HepG2 (cell line): ENCODE data around the gene AXIN2. TPM values are rescaled to one million over a fixed set of nuclear protein-coding genes. Genes with fewer than 3 reads are reported as not detected.

Experiments
- CCDC6 ChIP-seq: sonication (generic); formaldehyde crosslinking; IDR thresholded peaks from 2 replicates; pipeline ENCODE4 v1.8.1; 2022; ENCODE audit warnings: mild to moderate bottlenecking, missing genetic modification reagents, moderate library complexity
- KAT8 ChIP-seq: IDR thresholded peaks from 2 replicates; pipeline ENCODE4 v1.6.1; 2016; ENCODE audit warnings: missing genetic modification reagents, missing compliant biosample characterization
- MXI1 ChIP-seq: IDR thresholded peaks from 3 replicates; pipeline ENCODE4 v1.6.1; 2012; ENCODE audit warnings: low read depth, low read length, inconsistent platforms, borderline replicate concordance
- NFE2L2 ChIP-seq: fragments of 150-350 bp; IDR thresholded peaks from 2 replicates; pipeline ENCODE4 v1.6.1; 2014; ENCODE audit warnings: low read length
- PCBP1 ChIP-seq: fragments of 200-400 bp; formaldehyde crosslinking; IDR thresholded peaks from 2 replicates; pipeline ENCODE4 v1.6.1; 2017; ENCODE audit warnings: mild to moderate bottlenecking, low read depth, low read length, borderline replicate concordance
- RAD21 ChIP-seq: fragments of 450-650 bp; formaldehyde crosslinking; IDR thresholded peaks from 2 replicates; pipeline ENCODE4 v1.5.0; 2020; ENCODE audit warnings: mild to moderate bottlenecking
- RORA ChIP-seq: sonication (generic); formaldehyde crosslinking; IDR thresholded peaks from 2 replicates; pipeline ENCODE4 v1.5.0; 2020; ENCODE audit warnings: mild to moderate bottlenecking, missing genetic modification reagents, moderate library complexity
- THAP9 ChIP-seq: sonication (generic); formaldehyde crosslinking; IDR thresholded peaks from 2 replicates; pipeline ENCODE4; 2020; ENCODE audit warnings: missing genetic modification reagents, mild to moderate bottlenecking, borderline replicate concordance
- ZBTB21 ChIP-seq: sonication (generic); formaldehyde crosslinking; IDR thresholded peaks from 2 replicates; pipeline ENCODE4 v1.4.0; 2020; ENCODE audit warnings: missing genetic modification reagents
- ZNF274 ChIP-seq: sonication (generic); formaldehyde crosslinking; IDR thresholded peaks from 2 replicates; pipeline ENCODE4 v1.5.1; 2020; ENCODE audit warnings: mild to moderate bottlenecking, missing genetic modification reagents
- ZNF335 ChIP-seq: sonication (generic); formaldehyde crosslinking; IDR thresholded peaks from 2 replicates; pipeline ENCODE4 v1.4.0; 2020; ENCODE audit warnings: missing genetic modification reagents
- ZNF749 ChIP-seq: sonication (generic); formaldehyde crosslinking; IDR thresholded peaks from 2 replicates; pipeline ENCODE4 v1.8.0; 2022; ENCODE audit warnings: mild to moderate bottlenecking, missing genetic modification reagents, moderate library complexity, borderline replicate concordance
- polyA plus RNA-seq, 8 experiments: library from polyadenylated mRNA; depleted of rRNA in 3 of 8; stranded (reverse) in 7 of 8; unstranded in 1 of 8; fragments of >200 nt; fragmentation: Illumina TruSeq in 4 of 8; extraction: Trizol in 4 of 8; gene quantifications; 2 replicates each; pipeline versions ENCODE4 v1.2.1 to v1.2.3, GENCODE V29; 2011 to 2016; ENCODE audit warnings: low read depth in 4 of 8, missing spikeins in 1 of 8, mixed read lengths in 1 of 8; ENCODE audit not compliant: insufficient read depth in 1 of 8
- total RNA-seq, 5 experiments: library from RNA; depleted of rRNA; stranded (reverse); fragments of >200 nt; fragmentation: Illumina TruSeq; extraction: Trizol; gene quantifications; 2 replicates each; pipeline ENCODE4 v1.2.3, GENCODE V29; 2016; ENCODE audit warnings: low read depth in 1 of 5
- TF ChIP-seq, protein P1 (sequence below), 2 experiments: fragments of 450-650 bp in 1 of 2; sonication (generic) in 1 of 2; formaldehyde crosslinking in 1 of 2; IDR thresholded peaks; 2 replicates each; pipeline versions ENCODE4 v1.6.1 to v1.8.0; 2016 to 2022; ENCODE audit warnings: antibody characterized with exemption in 1 of 2, mild to moderate bottlenecking in 1 of 2, missing genetic modification reagents in 1 of 2
- TF ChIP-seq, protein P2 (sequence below): sonication (generic); formaldehyde crosslinking; IDR thresholded peaks from 2 replicates; pipeline ENCODE4 v1.4.0; 2020; ENCODE audit warnings: missing genetic modification reagents

AXIN2 gene
- total and polyA plus RNA-seq, 2 of the 13 experiments (the other 11 are each of a cell fraction or from before 2014, with no cell fraction given): 58.6 to 63.4 TPM

DNA sequence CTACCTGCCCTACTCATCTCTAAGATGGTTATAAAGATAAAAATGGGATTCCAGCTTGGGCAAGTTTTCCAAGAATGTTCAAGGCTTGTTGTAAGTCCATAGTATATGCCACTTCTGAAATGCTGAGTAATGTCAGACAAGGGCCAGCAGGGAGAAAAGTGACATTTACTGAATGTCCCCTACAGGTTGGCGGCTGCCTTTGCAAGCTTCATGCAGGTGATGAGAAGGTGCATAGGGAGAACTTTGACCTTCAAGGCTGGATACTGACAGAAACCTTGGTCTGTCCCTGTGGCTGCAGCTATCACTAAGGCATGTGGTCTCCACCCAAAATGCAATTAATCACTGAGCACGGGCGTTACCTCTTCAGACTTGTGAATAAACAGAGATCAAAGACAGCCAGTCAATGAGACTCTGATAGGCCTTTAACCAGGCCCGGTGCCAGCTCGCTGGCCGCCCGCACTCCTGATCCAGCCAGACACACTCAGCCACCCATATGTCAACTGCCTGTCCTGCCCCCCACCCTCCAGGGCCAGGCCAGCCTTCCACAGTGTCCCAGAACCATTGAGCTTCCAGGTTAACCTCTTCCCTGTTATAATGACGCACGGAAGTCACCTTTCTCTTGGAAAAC is 26.8 kb upstream of the AXIN2 start (continued):
- TF ChIP-seq, protein P1, sequence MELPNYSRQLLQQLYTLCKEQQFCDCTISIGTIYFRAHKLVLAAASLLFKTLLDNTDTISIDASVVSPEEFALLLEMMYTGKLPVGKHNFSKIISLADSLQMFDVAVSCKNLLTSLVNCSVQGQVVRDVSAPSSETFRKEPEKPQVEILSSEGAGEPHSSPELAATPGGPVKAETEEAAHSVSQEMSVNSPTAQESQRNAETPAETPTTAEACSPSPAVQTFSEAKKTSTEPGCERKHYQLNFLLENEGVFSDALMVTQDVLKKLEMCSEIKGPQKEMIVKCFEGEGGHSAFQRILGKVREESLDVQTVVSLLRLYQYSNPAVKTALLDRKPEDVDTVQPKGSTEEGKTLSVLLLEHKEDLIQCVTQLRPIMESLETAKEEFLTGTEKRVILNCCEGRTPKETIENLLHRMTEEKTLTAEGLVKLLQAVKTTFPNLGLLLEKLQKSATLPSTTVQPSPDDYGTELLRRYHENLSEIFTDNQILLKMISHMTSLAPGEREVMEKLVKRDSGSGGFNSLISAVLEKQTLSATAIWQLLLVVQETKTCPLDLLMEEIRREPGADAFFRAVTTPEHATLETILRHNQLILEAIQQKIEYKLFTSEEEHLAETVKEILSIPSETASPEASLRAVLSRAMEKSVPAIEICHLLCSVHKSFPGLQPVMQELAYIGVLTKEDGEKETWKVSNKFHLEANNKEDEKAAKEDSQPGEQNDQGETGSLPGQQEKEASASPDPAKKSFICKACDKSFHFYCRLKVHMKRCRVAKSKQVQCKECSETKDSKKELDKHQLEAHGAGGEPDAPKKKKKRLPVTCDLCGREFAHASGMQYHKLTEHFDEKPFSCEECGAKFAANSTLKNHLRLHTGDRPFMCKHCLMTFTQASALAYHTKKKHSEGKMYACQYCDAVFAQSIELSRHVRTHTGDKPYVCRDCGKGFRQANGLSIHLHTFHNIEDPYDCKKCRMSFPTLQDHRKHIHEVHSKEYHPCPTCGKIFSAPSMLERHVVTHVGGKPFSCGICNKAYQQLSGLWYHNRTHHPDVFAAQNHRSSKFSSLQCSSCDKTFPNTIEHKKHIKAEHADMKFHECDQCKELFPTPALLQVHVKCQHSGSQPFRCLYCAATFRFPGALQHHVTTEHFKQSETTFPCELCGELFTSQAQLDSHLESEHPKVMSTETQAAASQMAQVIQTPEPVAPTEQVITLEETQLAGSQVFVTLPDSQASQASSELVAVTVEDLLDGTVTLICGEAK (IDR thresholded peaks at IDR 0.05): no peak
- TF ChIP-seq, protein P1 (CRISPR knock-in tag; IDR thresholded peaks at IDR 0.05): 0 out of 2 replicates have a peak, but pooled peaks have one; percentile 17
- TF ChIP-seq ZBTB21 (CRISPR knock-in tag) (no peak), RAD21 (CRISPR knock-in tag) (peak; percentile 67; the same call in 1 of the 2 replicates), ZNF749 (CRISPR knock-in tag) (no peak), KAT8 (CRISPR knock-in tag) (no peak), CCDC6 (0 out of 2 replicates have a peak, but pooled peaks have one; percentile 41), ZNF335 (peak; percentile 64; the same call in 1 of the 2 replicates), MXI1 (peak; percentile 51; the same call in 1 of the 3 replicates), NFE2L2 (peak; percentile 72; the same call in 1 of the 2 replicates), RORA (no peak), THAP9 (CRISPR knock-in tag) (no peak), ZNF274 (CRISPR knock-in tag) (no peak), PCBP1 (no peak)
- TF ChIP-seq, protein P2, sequence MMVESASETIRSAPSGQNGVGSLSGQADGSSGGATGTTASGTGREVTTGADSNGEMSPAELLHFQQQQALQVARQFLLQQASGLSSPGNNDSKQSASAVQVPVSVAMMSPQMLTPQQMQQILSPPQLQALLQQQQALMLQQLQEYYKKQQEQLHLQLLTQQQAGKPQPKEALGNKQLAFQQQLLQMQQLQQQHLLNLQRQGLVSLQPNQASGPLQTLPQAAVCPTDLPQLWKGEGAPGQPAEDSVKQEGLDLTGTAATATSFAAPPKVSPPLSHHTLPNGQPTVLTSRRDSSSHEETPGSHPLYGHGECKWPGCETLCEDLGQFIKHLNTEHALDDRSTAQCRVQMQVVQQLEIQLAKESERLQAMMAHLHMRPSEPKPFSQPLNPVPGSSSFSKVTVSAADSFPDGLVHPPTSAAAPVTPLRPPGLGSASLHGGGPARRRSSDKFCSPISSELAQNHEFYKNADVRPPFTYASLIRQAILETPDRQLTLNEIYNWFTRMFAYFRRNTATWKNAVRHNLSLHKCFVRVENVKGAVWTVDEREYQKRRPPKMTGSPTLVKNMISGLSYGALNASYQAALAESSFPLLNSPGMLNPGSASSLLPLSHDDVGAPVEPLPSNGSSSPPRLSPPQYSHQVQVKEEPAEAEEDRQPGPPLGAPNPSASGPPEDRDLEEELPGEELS (CRISPR knock-in tag): peak; percentile 65
